Measurements from ENCODE around the gene STX17.
"Not testable (repeated sequence)": the region's sequence is repeated elsewhere in the genome, so short reads cannot be mapped to it uniquely, and the experiment has no call there.

Gene STX17

DNA sequence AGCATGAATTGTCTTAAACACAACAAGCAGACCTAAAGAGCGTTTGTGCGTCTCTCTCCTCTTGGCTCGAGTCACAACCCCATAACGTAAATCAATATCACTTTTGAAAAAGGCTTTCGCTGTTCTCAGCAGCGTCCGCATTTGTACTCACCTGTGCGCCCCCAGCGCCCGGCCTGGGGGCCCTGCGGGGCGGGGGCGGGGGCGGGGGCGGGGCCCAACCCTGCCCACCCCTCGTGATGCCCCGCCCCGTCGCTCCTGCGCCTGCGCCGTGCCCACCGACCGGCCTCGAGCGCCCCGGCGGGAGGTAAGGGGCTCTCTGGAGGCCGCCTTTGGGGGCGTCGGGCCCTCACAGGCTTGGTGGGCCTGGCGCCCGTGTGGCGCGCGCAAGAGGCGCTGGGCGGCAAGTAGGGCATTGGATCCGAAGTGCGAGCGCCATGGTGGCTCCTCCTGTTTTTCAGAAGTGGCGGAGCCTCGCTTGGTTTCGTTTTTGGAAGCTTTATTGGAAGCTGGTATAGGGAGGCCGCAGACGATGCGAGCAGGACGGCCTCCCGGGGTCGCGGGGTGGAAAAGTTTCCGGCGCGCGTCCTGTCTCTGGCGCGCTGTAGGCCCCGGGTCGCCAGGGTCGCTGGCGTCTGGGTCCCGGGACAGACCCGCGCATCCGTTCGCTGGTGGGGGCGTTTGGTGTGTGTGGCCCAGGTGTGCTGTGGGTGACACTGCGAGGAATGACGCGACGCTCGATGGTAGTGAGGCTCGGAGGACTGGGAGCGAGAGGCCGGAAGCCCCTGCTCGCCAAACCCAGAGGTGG is at the start of gene STX17:
TSS of gene STX17 (plus strand) at position 252 of the 805 bp plus-strand sequence. CDS start 8,586 bp downstream, outside the sequence.
- peak; percentile 75 for DNase-seq (ENCODE audit: low read depth)

DNA sequence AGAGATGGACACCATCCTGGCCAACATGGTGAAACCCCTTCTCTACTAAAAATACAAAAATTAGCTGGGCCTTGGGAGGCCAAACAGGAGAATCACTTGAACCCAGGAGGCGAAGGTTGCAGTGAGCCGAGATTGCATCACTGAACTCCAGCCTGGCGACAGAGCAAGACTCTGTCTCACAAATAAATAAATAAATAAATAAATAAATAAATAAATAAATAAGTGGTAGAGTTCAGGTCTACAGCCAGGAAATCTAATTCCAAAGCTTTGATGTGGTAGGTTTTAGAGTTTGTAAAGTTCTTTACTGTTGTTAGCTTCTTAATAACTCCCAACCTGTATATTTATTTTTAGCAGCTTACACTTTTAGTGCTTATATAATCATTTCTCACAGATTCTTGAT is 48.9 kb upstream of the STX17 start:
- DNase-seq (ENCODE audit: low read depth), result not testable (repeated sequence)

DNA sequence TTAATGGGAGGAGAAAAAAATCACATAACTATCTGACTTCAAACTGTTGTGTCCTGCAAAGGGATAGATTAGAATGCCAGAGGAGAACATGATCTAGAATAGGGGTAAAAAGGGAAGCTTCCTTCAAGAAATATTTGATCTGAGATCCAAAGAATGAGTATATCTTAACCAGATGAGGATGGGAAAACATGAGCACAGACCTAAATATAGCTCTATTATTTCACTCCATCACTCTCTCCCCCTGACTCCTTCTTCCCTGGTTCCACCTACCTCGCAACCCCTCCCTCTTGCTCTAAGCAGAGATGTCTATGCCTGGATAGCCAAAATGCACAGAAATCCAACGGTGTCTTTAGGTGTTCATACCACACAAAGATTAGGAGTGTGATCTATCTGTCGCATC is 48.4 kb upstream of the STX17 start:
- DNase-seq (ENCODE audit: low read depth), result no peak

DNA sequence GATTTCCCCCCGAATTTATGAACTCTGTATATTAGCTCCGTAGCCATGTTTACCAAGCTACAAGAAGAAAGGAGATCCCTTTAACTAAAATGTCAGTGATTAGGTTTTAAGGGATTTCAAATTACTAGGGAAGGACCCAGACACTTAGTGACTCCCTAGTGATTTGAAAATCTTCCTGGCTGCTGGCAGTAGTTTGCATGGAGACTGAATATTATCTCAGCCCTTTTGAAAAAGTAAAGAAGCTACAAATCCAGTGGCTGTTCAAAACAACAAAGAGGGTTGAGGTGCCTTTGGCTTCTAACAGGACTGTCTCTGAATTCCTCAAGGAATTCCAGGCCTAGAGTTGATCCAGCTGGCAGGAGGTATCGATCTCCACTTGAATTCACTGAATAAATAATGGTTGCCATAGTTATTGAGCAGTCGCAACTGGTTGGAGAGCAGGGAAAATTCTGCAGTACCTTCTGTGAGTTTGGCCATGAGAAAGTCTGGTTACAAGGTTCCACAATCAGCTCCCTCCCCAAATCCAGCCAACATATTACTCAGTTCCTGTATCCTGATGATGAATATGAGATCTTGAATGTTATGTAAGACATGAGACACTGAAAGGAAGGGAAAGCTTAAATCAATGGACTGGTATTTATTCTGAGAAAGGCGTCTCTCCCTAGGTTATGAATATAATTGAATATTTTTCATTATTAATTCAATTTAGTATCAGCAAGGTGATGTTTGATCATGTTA is 47.0 kb upstream of the STX17 start:
- no peak for DNase-seq (ENCODE audit: low read depth)

DNA sequence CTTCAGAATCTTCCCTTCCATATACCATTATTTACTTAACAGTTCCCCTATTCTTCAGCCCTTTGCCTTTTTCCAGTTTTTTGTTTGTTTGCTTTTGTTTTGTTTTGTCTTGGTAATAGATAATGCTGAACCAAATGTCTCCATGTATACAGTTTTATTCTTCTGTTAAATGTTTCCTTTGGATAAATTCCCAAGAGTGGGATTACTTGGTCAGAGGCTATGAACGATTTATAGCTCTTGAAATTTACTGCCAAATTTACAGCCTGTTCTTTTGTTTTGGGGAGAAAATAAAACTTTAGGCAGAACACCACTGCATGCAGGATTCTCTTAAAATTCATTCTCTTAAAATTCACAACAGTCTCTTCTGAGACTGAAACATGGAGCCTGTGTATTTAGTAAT is 46.2 kb upstream of the STX17 start:
- no peak for DNase-seq (ENCODE audit: low read depth)

DNA sequence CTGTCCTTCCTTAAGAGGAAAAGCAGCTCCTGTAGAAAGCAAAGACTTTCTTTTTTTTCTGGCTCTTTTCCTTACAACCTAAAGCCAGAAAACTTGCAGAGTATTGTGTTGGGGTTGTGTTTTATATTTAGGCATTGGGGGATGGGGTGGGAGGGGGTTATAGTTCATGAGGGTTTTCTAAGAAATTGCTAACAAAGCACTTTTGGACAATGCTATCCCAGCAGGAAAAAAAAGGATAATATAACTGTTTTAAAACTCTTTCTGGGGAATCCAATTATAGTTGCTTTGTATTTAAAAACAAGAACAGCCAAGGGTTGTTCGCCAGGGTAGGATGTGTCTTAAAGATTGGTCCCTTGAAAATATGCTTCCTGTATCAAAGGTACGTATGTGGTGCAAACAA is 42.5 kb upstream of the STX17 start:
- DNase-seq (ENCODE audit: low read depth), result no peak

DNA sequence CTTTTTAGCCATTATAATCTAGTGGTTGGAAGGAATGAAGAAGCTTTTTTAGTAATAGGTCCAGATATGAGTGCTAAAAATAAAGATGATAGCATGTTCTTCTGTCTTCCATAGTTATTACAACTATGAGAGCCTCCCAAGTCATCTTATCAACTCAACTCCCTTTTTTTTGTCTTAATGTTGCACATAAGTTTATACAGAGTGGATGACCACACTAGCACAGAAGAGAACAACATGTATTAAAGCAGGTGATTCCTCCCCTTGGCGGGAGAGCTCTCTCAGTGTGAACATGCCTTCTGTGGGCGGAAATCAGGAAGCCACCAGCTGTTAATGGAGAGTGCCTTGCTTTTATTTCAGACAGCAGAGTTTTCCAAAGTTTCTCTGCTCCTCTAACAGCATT is 40.1 kb upstream of the STX17 start:
- no peak for DNase-seq (ENCODE audit: low read depth)

DNA sequence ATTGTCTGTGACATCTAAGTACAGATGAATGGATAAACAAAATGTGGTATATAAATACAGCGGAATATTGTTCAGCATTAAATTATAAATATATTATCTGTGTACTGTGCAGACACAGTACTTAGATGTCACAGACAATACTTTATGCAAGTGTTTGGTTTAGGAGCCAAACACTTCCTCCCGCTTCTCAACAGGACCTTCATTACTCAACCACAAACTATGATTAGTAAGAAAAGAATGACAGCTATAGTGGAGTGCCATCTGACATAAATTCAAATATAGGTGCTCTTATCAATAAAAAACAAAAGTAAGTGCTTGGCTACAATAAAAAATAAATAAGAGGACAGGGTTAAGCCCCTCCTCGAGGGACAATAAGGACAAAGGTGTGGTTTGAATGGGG is 38.9 kb upstream of the STX17 start:
- no peak for DNase-seq (ENCODE audit: low read depth)

DNA sequence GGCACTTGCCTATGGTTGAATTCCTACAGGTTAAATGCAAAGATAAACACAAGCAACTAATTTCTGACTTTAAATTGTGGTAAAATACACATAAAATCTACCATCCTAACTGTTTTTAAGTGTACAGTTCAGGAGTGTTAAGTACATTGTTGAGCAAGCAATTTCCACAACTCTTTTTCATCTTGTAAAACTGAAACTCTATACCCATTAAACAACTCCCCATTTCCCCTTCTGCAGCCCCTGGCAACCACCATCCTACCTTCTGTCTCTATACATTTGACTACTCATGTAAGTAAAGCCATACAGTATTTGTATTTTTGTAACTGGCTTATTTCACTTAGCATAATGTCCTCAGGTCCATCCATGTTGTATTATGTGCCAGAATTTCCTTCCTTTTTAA is 38.5 kb upstream of the STX17 start:
- no peak for DNase-seq (ENCODE audit: low read depth)

DNA sequence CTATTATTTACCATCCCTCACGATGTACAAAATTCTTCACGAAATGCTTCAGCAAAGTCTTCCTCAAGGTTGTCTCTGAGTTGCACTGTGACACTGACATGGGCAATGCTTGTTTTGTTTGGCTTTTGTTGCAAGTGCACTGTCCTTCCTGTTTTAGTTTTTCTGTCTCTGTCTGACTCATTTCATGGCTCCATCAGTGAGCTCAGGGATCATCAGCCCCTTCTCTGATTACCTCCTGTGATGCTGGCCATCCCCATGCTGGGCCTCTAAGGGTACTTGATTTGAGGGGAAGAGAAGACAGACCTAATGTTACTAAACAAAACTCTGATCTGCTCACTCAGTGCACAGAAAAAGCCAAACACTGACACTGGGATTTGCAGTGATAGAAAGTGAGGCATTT is 37.6 kb upstream of the STX17 start:
- no peak for DNase-seq (ENCODE audit: low read depth)

DNA sequence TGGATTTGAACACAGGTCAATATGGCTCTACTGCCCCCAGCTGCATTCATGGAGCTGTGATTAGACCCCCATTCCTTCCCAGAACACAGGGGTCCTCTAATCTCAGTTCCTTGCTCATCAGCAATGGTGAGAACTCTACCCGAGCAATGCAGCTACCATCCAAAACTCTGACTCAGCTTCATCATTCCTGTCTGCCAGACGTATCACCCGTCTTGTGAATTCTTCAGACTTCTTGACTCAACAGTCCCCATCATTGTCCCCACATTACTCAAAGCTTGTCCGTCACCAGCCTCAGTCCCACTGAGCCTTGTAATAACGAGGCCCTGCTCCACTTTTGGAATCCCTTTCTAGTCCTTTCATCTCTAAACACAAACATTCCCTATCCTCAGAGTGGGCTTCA is 36.3 kb upstream of the STX17 start:
- no peak for DNase-seq (ENCODE audit: low read depth)

DNA sequence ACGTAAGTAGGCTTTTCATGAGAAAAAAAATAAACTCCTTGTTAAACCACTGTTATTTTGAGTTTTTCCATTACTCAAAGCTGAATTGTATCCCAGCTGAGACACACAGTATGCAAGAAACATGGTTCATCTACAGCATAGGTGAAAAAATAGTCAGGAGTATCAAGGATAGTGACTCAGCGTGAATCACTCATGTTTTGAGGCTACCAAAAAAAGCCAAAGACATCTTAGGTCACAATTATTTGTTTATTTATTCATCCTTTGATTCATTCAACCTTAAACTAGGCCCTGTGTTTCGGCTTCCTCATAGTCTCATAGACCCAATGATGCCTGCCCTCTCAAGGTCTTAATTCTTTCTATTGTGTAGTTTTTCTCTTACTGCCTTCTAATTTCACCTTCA is 32.9 kb upstream of the STX17 start:
- no peak for DNase-seq (ENCODE audit: low read depth)

DNA sequence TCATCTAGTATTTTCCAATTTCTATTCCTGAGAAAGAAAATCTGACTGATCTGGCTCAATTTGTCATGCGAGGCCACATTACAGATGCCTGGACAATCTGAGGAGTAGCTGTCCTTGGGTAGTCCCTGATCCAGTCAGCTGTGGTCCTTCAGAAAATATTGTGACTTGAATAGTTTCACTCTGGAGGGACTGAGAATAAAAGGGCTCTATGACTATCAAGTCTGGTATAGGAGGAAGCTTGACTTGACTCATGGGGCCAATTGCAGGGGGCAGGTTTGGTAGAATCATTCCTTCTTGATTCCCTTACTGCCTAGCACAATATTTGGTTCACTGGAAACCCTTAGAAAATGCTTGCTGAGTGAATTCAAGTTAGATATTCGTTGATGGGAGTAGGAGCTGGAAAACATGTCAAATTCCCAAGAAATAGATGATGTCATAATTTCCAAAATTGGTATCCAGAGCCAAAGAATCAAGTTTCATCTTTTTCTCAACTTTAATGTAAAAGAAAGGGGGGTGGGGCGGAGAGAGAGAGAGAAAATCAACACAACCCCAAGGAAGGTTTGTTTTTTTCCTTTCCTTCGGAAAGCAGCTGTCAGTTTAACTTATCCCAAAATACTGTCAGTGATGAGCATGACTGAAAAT is 32.4 kb upstream of the STX17 start:
- no peak for DNase-seq (ENCODE audit: low read depth)

DNA sequence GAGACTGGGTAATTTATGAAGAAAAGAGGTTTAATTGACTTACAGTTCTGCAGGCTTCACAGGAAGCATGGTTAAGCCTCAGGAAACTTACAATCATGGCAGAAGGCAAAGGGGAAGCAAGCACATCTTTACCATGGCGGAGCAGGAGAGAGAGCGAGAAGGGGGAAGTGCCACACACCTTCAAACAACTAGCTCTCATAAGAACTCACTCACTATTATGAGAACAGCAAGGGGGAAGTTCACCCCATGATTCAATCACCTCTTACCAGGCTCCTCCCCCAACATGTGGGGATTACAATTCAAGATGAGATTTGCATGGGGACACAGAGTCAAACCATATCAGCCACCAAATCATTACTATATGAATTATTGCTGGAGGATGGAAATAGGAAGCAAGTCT is 30.3 kb upstream of the STX17 start:
- no peak for DNase-seq (ENCODE audit: low read depth)

DNA sequence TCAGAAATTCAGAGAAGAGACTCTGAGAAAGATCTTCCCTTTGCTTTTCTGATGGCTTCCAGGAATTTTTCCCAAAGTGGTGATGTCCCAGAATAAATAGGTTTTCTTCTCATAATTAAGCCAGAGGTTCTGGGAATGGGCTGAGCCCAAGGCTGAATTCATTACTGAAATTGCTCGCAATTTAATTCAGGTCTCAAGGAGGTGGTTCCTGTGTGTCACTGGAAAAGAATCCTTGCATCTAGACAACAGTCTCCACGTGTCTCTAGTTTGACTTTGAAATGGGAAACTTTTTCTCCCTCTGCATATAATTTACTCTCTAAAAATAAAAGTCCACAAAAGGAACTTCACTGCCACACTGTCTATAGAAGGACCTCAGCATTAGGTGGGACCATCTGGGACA is 27.8 kb upstream of the STX17 start:
- DNase-seq (ENCODE audit: low read depth), result no peak

DNA sequence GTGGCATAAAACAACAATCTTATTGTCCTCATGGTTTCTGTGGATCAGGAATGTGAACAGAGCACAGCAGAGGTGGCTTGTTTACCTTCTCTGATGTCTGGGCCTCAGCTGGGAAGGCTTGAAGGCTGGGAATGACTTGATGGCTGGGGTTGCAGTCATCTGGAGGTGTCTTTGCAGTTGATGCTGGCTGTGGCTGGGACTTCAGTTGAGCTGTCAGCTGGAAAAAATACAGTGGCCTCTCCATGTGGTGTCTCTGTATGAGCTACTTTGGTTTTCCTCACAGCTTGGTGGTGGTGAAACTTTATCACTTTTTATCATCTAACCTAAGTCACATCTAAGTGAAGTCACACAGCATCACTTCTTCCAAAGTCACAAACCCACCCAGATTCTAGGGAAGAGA is 24.7 kb upstream of the STX17 start:
- no peak for DNase-seq (ENCODE audit: low read depth)

DNA sequence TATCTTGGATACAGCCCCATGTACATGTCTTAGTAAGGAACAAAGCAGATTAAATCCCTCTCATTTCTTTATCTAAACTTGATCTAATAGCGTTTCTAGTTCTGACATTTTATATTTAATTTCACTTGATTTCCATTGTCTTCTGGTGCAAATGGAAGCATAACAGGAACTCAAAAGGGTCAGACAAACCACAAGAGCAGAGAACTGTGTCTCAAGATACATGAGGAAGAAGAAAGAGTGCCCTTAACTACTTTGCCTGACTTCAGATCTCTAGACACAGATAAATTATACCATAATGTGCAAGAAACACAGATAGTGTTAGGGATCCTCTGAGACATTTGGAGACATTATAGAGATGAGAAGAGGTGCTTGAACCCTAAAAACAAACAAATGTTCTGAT is 20.7 kb upstream of the STX17 start:
- DNase-seq (ENCODE audit: low read depth), result no peak

DNA sequence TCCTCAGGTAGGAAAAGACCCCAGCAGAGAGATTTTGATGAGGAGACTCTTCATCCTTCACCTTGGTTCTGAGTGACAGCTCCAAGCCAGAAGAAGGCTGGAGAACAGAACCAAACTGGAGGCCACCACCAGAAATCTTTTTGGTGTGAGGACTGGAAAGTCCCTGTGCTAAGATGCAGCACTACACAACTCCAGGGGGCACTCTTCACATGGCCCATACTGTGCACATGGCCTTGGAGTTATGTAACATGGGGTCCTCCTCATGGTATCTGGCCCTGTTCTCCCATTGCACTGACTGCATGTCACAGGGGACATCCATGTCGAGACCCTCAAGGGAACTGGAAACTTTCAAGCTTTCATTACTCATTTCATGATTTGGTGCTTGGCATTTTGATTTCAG is 17.3 kb upstream of the STX17 start:
- no peak for DNase-seq (ENCODE audit: low read depth)

DNA sequence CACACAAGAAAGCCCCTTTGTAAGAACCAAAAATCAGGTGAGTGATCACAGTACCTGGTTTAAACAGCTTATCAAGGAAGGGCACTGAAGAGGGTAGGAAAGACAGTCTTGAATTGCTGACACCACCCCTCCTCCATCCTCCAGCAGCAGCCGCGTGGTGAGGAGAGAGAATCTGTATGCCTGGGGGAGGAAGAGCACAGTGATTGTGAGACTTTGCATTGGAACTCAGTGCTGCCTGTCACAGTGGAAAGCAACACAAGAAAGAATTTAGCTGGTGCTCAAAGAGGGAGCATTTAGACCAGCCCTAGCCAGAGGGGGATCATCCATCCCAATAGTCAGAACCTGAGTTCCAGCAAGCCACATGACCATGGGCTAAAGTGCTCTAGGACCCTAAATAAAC is 11.6 kb upstream of the STX17 start:
- no peak for DNase-seq (ENCODE audit: low read depth)

DNA sequence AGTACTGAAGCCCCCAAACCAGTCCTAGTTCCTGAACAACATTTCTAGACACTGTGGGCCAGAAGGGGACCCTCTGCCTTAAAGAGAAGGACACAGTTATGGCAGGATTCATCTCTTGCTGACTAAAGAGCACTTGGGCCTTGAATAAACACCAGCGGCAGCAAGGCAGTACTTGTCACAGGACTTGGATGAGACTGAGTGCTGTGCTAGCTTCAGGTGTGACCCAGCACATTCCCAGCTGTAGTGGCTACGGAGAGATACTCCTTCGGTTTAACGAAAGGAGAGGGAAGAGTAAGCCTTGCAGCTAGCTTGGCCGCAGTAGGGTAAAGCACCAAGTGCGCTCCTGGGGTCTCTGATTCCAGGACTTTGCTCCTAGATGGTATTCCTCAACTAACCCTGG is 10.9 kb upstream of the STX17 start:
- no peak for DNase-seq (ENCODE audit: low read depth)

DNA sequence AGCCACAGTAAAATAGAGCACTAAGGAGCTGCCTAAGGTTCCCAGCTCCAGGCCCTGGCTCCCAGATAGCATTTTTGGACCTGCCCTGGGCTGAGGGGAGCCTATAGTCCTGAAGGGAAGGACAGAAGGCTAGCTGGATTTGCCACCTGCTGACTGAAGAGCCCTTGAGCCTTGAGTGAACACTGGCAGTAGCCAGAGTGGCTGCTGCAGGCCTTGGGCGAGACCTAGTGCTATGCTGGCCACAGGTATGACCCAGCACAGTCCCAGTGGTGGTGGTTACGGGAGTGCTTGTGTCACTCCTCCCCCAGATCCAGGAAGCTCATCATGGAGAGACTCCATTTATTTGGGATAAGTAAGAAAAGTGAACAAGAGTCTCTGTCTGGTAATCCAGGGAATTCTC is 10.3 kb upstream of the STX17 start:
- no peak for DNase-seq (ENCODE audit: low read depth)

DNA sequence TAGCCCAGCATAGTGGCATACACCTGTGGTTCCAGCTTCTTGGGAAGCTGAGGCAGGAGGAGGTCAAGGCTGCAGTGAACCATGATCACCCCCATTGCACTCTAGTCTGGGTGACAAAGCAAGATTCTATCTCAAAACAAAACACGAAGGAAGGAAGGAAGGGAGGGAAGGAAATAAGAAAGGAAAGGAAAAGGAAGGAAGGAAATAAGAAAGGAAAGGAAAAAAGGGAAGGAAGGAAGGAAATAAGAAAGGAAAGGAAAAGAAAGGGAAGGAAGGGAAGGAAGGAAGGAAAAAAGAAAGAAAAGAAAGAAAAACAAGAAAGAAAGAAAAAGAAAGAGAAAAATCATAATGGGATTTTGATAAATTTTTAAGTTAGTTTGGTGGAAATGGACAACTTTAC is 3.1 kb upstream of the STX17 start:
- no peak for DNase-seq (ENCODE audit: low read depth)

DNA sequence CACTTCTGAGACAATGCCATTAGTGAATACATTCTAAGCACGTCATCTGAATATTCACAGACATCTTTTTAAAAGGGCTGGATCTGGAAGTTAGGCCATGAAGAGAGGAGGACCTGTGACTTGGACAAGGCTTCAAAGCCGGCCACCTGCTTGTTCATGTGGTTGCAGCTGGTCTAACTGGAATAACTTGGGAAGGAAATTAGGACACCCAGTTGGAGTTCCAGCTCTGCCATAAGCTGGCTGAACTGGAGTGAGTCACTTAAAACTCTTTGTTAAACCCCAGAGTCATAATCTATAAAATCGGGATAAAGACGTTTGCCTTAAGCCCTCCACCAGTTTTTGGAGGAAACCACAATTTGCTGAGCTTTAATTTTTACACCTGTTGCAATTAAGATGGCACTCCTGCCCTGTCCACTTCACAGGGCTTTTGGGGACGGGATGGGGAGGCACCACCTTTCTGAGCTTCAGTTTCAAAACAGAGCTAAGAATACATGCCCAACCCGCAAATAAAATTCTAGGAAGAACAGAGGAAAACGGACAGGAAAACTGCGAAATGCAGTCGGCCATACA is 536 bp upstream of the STX17 start:
- no peak for DNase-seq (ENCODE audit: low read depth)
